ENCODE measurements around the gene ADGRD2.
A peak's percentile ranks its signal among the peaks of the same experiment; 100 is the strongest.

Gene ADGRD2

DNA sequence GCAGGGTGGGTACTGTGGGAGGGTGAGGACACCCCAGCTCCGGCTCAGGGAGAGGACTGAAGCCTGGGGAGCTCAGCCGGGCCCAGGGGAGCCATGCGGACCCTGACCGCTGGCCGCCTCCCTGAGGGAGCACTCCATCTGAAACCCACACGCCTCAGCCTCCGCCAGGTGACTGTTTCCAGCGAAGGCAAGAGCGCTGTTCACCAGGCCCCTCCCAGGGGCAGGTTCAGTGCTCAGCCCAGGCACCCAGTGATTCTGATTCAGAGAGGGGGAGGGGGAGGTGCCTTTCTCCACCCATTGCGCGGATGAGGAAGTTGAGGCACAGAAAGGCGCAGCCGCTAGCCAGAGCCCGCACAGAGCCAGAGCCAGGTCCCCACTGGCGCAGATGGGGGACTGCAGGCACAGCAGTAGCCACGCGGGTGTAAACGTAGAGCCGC lies 27.0 kb downstream of the ADGRD2 start:
- no peak for DNase-seq (ENCODE audit: low read depth)
- TF ChIP-seq, protein P1, sequence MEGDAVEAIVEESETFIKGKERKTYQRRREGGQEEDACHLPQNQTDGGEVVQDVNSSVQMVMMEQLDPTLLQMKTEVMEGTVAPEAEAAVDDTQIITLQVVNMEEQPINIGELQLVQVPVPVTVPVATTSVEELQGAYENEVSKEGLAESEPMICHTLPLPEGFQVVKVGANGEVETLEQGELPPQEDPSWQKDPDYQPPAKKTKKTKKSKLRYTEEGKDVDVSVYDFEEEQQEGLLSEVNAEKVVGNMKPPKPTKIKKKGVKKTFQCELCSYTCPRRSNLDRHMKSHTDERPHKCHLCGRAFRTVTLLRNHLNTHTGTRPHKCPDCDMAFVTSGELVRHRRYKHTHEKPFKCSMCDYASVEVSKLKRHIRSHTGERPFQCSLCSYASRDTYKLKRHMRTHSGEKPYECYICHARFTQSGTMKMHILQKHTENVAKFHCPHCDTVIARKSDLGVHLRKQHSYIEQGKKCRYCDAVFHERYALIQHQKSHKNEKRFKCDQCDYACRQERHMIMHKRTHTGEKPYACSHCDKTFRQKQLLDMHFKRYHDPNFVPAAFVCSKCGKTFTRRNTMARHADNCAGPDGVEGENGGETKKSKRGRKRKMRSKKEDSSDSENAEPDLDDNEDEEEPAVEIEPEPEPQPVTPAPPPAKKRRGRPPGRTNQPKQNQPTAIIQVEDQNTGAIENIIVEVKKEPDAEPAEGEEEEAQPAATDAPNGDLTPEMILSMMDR (IDR thresholded peaks at IDR 0.05; ENCODE audit: low read length, missing control alignments), result no peak
- no peak overlapping the region for H3K4me3 ChIP-seq (replicated peaks; ENCODE audit: low read depth, low read length)

DNA sequence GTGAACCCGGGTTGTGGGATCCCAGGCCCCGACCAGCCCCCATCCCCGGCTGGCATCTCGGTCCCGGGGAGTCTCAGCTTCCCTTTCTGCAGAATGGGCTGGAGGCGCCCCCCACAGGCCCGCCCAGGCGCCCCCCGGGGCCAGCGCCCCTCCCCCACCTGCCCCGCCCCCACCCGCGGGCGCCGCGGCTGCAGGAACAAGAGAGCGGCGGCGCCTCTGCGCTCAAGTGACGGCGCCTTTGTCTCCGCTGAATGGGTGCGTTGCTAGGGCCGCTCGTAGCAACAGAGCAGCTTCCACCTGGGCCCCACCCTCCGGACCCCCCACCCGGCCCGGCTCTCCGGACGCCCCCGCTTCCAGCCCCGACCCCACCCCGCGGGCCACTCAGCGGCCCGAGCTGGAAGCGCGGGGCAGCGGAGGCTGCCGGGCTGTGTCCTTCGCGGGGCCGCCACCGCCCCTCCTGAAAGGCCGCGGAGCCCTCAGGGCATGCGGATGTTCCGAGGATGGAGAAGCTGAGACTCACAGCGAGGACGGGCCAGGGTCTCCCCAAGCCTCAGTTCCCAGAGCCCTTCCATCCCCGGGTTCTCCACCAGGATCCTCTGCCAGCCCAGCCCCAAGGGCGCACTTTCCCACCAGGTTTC lies 27.5 kb downstream of the ADGRD2 start:
- H3K4me3 ChIP-seq (replicated peaks; ENCODE audit: low read depth, low read length), result no peak overlapping the region
- no peak for DNase-seq (ENCODE audit: low read depth)
- TF ChIP-seq, protein P1 (IDR thresholded peaks at IDR 0.05; ENCODE audit: low read length, missing control alignments), result no peak

DNA sequence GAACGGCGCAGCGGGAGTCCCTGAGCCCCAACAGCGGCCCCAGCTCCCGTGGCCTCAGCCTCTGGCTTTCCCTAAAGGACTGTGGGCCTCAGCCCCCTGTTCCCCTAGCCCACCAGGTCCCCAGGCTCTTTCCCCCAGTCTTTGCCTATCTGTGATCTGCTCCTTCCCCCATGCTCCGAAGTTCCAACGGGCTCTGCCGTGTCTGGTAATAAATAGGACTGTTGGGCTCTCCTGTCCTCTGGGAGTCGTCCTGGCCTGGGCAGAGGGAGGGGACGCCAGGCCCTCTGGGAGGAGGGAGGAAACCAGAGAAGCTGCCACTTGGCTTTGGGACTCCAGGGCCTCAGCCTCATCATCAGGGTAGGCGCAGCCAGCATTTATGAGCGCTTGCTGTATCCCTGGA lies 28.1 kb downstream of the ADGRD2 start:
- H3K4me3 ChIP-seq (replicated peaks; ENCODE audit: low read depth, low read length), result no peak overlapping the region
- TF ChIP-seq, protein P1 (IDR thresholded peaks at IDR 0.05; ENCODE audit: low read length, missing control alignments), result no peak
- DNase-seq (ENCODE audit: low read depth), result no peak

DNA sequence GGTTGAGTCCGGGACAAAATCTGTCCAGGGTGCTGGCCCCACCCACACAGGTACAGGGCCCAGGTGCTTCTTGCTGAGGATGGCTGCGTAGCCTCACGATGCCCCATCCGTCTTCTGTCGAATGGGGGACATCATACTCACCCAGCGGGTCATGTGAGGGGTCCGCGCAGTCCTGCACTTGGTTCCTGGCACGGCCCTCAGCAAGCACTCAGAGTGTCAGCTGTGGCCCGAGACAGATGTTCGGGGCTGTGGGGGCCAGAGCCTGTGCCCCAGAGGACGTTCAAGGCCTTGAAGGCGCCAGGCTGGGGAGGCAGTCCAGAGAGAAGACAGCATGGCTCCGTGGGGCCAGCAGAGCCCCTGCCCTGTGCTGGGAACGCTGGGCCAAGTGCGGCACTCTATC lies 29.1 kb downstream of the ADGRD2 start:
- no peak overlapping the region for H3K4me3 ChIP-seq (replicated peaks; ENCODE audit: low read depth, low read length)
- TF ChIP-seq, protein P1 (IDR thresholded peaks at IDR 0.05; ENCODE audit: low read length, missing control alignments), result no peak
- DNase-seq (ENCODE audit: low read depth), result no peak

DNA sequence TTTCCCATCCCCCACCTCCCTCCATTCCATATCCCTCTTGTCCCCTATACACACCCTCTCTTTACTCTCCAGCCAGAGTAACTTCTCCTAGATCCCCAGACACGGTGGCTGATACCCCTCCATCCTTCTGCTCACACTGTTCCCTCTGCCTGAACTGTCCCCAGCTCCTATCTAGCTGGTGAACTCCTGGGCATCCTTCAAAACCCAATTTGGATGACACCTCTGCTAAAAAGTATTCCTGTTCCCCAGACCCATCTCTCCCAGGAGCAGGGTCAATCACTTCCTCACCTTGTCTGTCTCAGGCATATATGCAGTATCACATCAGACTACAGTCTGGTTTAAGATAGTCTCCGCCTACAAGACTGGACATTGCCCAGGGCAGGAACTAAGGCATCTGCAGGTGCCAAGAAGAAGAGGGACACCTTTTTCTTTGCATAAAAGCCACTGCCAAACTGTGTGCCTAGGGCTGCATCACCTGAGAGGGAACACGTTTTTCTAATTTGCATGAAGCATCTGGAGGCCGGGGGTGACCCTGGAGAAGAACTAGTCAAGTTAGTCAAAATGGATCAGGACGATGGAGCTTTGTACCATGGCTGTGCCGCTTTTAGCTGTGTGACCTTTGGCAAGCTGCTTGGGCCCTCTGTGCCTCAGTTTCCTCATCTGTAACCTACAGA lies 29.8 kb downstream of the ADGRD2 start:
- DNase-seq (ENCODE audit: low read depth), result no peak
- TF ChIP-seq, protein P1 (IDR thresholded peaks at IDR 0.05; ENCODE audit: low read length, missing control alignments), result no peak
- no peak overlapping the region for H3K4me3 ChIP-seq (replicated peaks; ENCODE audit: low read depth, low read length)

DNA sequence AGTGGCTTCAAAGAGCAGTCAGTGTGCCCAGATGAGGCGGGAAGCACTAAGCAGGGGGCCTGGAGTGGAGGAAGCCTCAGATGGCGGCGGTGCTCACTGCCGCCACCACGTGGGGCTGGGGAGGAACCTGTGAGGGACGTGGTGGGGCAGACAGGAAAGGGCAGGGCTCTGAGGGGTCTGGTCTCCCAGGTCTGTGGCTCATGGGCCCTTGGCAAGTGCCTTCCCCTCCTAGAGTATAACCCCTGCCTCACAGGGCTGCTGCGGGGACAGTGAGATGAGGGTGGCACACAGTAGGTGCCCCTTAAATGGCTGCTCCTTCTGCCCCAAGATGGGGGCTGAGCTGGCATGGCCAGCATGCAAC lies 30.4 kb downstream of the ADGRD2 start:
- TF ChIP-seq, protein P1 (IDR thresholded peaks at IDR 0.05; ENCODE audit: low read length, missing control alignments), result peak; percentile 31
- DNase-seq (ENCODE audit: low read depth), result peak; percentile 9
- no peak overlapping the region for H3K4me3 ChIP-seq (replicated peaks; ENCODE audit: low read depth, low read length)

GRCh38 chr9:124481115-124481514 lies 30.9 kb downstream of the ADGRD2 start:
- H3K4me3 ChIP-seq (replicated peaks; ENCODE audit: low read depth, low read length), result no peak overlapping the region
- TF ChIP-seq, protein P1 (IDR thresholded peaks at IDR 0.05; ENCODE audit: low read length, missing control alignments), result no peak
- no peak for DNase-seq (ENCODE audit: low read depth)
